ENCODE measurements around the gene SLC25A41. TPM values are rescaled to one million over a fixed set of nuclear protein-coding genes. Genes with fewer than 3 reads are reported as not detected.

Gene SLC25A41
- polyA plus RNA-seq, 1 donor (not counting 4 experiments of a cell fraction or from before 2014, with no cell fraction given) = not detected

GRCh38 chr19:6378486-6378885 is 55.1 kb downstream of the SLC25A41 start:
- no peak overlapping the region for H2AFZ ChIP-seq (ENCODE audit: control insufficient read depth, low read length)
- H3K9ac ChIP-seq (ENCODE audit: control insufficient read depth, extremely low read depth, insufficient read depth, low read length) = no peak overlapping the region
- H3K4me1 ChIP-seq (ENCODE audit: control insufficient read depth, extremely low read depth, insufficient read depth, low read length) = peaks cover 6% of the 10 kb centered on the region
- no peak overlapping the region for H3K4me2 ChIP-seq (ENCODE audit: control insufficient read depth, extremely low read depth, insufficient read depth, low read depth, low read length)
- H4K20me1 ChIP-seq (ENCODE audit: control insufficient read depth, extremely low read depth, insufficient read depth, low read length) = no peaks in the 10 kb centered on the region
- H3K36me3 ChIP-seq (ENCODE audit: control insufficient read depth in 2 of 2, extremely low read depth in 1 of 2, insufficient read depth in 2 of 2, low read length in 2 of 2) = peaks cover 24 to 29% of the 10 kb centered on the region in 2 experiments
- DNase-seq (ENCODE audit: low read depth, low spot score) (no peak), FAIRE-seq (no peak)
- TF ChIP-seq EZH2 (IDR thresholded peaks at IDR 0.05; ENCODE audit: low read length) = no peak
- no peak for TF ChIP-seq CTCF (optimal IDR thresholded peaks at IDR 0.05 in 1 of 3, IDR thresholded peaks at IDR 0.05 in 1 of 3, conservative IDR thresholded peaks at IDR 0.05 in 1 of 3; ENCODE audit: extremely low read depth in 1 of 3, insufficient read depth in 2 of 3, low read length in 3 of 3)
- H3K27ac ChIP-seq (ENCODE audit: control insufficient read depth, insufficient read depth, low read length) = no peak overlapping the region
- dilution Hi-C loops (cut with MboI; ENCODE audit: extremely low pct_ligation_motif_present, low sequenced_read_pairs) = no loop called here
- H3K9me3 ChIP-seq (ENCODE audit: control insufficient read depth, low read depth, low read length) = no peaks in the 10 kb centered on the region
- H3K27me3 ChIP-seq (ENCODE audit: control insufficient read depth, extremely low read depth, insufficient read depth, low read length) = no peaks in the 10 kb centered on the region
- no peaks in the 10 kb centered on the region for H3K9me1 ChIP-seq (ENCODE audit: control insufficient read depth, extremely low read depth, insufficient read depth, low read length)
- H3K4me3 ChIP-seq (ENCODE audit: control insufficient read depth in 2 of 3, extremely low read depth in 1 of 3, insufficient read depth in 2 of 3, low read depth in 1 of 3, low read length in 3 of 3) = no peak overlapping the region
- no peaks in the 10 kb centered on the region for H3K79me2 ChIP-seq (ENCODE audit: control insufficient read depth, insufficient read depth, low read length)

GRCh38 chr19:6378041-6378440 is 55.5 kb downstream of the SLC25A41 start:
- Histone ChIP-seq H3K79me2 (ENCODE audit: control insufficient read depth, insufficient read depth, low read length) (no peaks in the 10 kb centered on the region), H3K9me3 (ENCODE audit: control insufficient read depth, low read depth, low read length) (no peaks in the 10 kb centered on the region), H2AFZ (ENCODE audit: control insufficient read depth, low read length) (no peak overlapping the region), H3K4me1 (ENCODE audit: control insufficient read depth, extremely low read depth, insufficient read depth, low read length) (peaks cover 6% of the 10 kb centered on the region), H4K20me1 (ENCODE audit: control insufficient read depth, extremely low read depth, insufficient read depth, low read length) (no peaks in the 10 kb centered on the region), H3K4me2 (ENCODE audit: control insufficient read depth, extremely low read depth, insufficient read depth, low read depth, low read length) (no peak overlapping the region), H3K9me1 (ENCODE audit: control insufficient read depth, extremely low read depth, insufficient read depth, low read length) (no peaks in the 10 kb centered on the region), H3K4me3 (ENCODE audit: control insufficient read depth in 2 of 3, extremely low read depth in 1 of 3, insufficient read depth in 2 of 3, low read depth in 1 of 3, low read length in 3 of 3) (no peak overlapping the region), H3K27me3 (ENCODE audit: control insufficient read depth, extremely low read depth, insufficient read depth, low read length) (no peaks in the 10 kb centered on the region), H3K36me3 (ENCODE audit: control insufficient read depth in 2 of 2, extremely low read depth in 1 of 2, insufficient read depth in 2 of 2, low read length in 2 of 2) (peaks cover 21 to 25% of the 10 kb centered on the region in 2 experiments), H3K27ac (ENCODE audit: control insufficient read depth, insufficient read depth, low read length) (no peak overlapping the region), H3K9ac (ENCODE audit: control insufficient read depth, extremely low read depth, insufficient read depth, low read length) (no peak overlapping the region)
- no peak for FAIRE-seq
- no peak for DNase-seq (ENCODE audit: low read depth, low spot score)
- dilution Hi-C loops (cut with MboI; ENCODE audit: extremely low pct_ligation_motif_present, low sequenced_read_pairs) = no loop called here
- TF ChIP-seq EZH2 (IDR thresholded peaks at IDR 0.05; ENCODE audit: low read length) = no peak
- TF ChIP-seq CTCF (optimal IDR thresholded peaks at IDR 0.05 in 1 of 3, IDR thresholded peaks at IDR 0.05 in 1 of 3, conservative IDR thresholded peaks at IDR 0.05 in 1 of 3; ENCODE audit: extremely low read depth in 1 of 3, insufficient read depth in 2 of 3, low read length in 3 of 3) = no peak
